ENCODE measurements around the gene MSRB3. TPM values are rescaled to one million over a fixed set of nuclear protein-coding genes. Genes with fewer than 3 reads are reported as not detected.
"Not testable (repeated sequence)": the region's sequence is repeated elsewhere in the genome, so short reads cannot be mapped to it uniquely, and the experiment has no call there.

Gene MSRB3
- total RNA-seq, 1 donor from 2014 or later, result 1.1 TPM

DNA sequence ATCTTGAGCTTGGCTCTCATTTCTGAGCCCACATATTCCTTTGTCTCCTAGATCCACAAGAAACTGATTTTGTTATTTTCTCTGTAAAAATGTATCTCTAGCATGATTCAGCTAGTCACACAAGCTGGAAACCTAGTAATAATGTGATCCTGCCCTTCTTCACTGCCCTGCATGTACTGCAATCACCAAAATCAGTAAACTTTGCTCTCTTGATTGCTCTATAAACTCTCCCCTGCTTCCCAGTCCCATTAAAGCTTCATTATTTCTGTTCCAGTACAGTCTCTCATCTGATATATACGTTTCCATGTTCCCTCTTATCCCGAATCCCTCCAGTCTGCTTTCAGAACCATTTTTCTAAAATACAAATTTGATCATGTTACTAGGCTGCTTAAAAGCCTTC lies 166.5 kb downstream of the MSRB3 start:
- no peak overlapping the region for H3K27ac Mint-ChIP-seq
- TF ChIP-seq, protein P1, sequence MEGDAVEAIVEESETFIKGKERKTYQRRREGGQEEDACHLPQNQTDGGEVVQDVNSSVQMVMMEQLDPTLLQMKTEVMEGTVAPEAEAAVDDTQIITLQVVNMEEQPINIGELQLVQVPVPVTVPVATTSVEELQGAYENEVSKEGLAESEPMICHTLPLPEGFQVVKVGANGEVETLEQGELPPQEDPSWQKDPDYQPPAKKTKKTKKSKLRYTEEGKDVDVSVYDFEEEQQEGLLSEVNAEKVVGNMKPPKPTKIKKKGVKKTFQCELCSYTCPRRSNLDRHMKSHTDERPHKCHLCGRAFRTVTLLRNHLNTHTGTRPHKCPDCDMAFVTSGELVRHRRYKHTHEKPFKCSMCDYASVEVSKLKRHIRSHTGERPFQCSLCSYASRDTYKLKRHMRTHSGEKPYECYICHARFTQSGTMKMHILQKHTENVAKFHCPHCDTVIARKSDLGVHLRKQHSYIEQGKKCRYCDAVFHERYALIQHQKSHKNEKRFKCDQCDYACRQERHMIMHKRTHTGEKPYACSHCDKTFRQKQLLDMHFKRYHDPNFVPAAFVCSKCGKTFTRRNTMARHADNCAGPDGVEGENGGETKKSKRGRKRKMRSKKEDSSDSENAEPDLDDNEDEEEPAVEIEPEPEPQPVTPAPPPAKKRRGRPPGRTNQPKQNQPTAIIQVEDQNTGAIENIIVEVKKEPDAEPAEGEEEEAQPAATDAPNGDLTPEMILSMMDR (IDR thresholded peaks at IDR 0.05; ENCODE audit: unreplicated experiment), result no peak
- DNase-seq (ENCODE audit: low spot score, unreplicated experiment), result no peak
- no peaks in the 10 kb centered on the region for H3K27me3 Mint-ChIP-seq
- no peaks in the 10 kb centered on the region for H3K4me1 Mint-ChIP-seq (ENCODE audit: low read depth)
- H3K4me3 Mint-ChIP-seq (ENCODE audit: low read depth), result no peak overlapping the region
- no peaks in the 10 kb centered on the region for H3K9me3 Mint-ChIP-seq (ENCODE audit: low read depth)
- H3K36me3 Mint-ChIP-seq (ENCODE audit: insufficient read depth), result no peaks in the 10 kb centered on the region

DNA sequence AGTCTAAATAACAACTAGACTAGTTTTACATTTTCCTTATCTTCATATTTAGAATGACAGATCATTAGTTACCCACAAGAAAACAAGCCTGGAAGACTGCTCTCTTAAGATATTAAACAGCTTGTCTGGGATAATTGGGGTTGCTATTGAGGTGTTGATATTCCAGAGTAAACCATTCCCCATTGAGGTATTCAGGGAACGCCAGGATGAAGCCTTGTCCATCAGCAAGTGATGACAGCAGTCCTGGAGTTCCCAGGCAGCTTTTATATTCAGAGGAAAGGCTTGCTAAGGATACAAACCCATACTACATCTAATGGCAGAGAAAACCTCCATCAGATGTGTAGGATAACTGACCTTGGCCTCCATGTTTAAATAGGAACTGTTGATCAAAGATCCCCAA lies 168.4 kb downstream of the MSRB3 start:
- Mint-ChIP-seq H3K4me3 (ENCODE audit: low read depth) (no peak overlapping the region), H3K36me3 (ENCODE audit: insufficient read depth) (no peaks in the 10 kb centered on the region), H3K27me3 (peaks cover 4% of the 10 kb centered on the region), H3K9me3 (ENCODE audit: low read depth) (no peaks in the 10 kb centered on the region), H3K27ac (no peak overlapping the region), H3K4me1 (ENCODE audit: low read depth) (peaks cover 3% of the 10 kb centered on the region)
- TF ChIP-seq, protein P1 (IDR thresholded peaks at IDR 0.05; ENCODE audit: unreplicated experiment), result no peak
- DNase-seq (ENCODE audit: low spot score, unreplicated experiment), result no peak

DNA sequence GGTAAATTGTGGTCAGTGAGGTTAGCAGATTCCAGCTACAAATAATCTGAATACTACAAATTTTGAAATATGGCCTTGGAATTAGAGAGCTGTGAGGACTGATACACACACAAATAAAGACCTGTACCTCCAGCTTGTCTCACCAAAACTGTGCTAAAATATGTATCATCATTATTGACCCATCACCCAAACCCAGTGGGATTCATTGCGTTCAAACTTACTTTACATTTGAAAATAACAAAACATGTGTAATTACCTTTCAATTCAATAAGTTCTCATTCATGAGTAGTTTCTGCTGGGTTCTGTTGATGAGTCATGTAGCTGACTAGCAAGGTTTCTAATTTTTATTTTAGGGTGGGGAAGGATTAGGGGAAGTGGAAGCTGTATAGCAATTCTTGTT lies 170.9 kb downstream of the MSRB3 start:
- TF ChIP-seq, protein P1 (IDR thresholded peaks at IDR 0.05; ENCODE audit: unreplicated experiment), result no peak
- H3K4me1 Mint-ChIP-seq (ENCODE audit: low read depth), result peaks cover 3% of the 10 kb centered on the region
- no peak overlapping the region for H3K4me3 Mint-ChIP-seq (ENCODE audit: low read depth)
- DNase-seq (ENCODE audit: low spot score, unreplicated experiment), result no peak
- no peaks in the 10 kb centered on the region for H3K9me3 Mint-ChIP-seq (ENCODE audit: low read depth)
- H3K27ac Mint-ChIP-seq, result no peak overlapping the region
- no peaks in the 10 kb centered on the region for H3K36me3 Mint-ChIP-seq (ENCODE audit: insufficient read depth)
- H3K27me3 Mint-ChIP-seq, result peaks cover 4% of the 10 kb centered on the region

GRCh38 chr12:65450625-65451024 lies 172.1 kb downstream of the MSRB3 start:
- no peak for DNase-seq (ENCODE audit: low spot score, unreplicated experiment)
- Mint-ChIP-seq H3K4me1 (ENCODE audit: low read depth) (peaks cover 3% of the 10 kb centered on the region), H3K27me3 (peaks cover 4% of the 10 kb centered on the region), H3K36me3 (ENCODE audit: insufficient read depth) (no peaks in the 10 kb centered on the region), H3K4me3 (ENCODE audit: low read depth) (no peak overlapping the region), H3K9me3 (ENCODE audit: low read depth) (no peaks in the 10 kb centered on the region), H3K27ac (no peak overlapping the region)
- TF ChIP-seq, protein P1 (IDR thresholded peaks at IDR 0.05; ENCODE audit: unreplicated experiment), result no peak

DNA sequence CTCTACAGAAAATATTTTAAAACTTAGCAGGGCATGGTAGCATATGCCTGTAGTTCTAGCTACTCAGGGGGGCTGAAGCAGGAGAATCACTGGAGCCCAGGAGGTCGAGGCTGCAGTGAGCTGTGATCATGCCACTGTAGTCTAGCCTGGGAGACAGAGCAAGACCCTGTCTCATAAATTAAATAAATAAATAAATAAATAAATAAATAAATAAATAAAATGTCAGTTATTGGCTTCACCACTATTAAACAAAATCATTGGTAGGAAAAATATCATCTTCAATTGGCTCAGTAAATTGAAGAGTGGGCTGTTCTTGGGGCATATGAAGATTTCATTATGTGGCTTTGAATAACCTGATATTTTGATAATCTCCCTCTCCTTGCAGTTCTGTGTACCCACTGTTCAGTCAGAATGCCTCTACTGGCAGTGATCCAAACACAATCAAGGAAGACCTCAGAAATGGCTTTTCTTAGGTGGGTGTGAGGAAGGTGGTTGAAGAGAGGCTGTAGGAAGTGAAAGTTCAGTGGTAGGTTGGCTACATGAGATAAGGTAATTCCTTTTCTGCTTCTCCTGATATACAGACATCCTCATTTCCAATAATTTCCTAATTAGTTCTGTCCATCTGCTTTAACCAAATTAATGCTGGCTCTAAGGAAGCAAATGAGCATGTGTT lies 175.8 kb downstream of the MSRB3 start:
- Mint-ChIP-seq H3K27me3 (peaks cover 4% of the 10 kb centered on the region), H3K36me3 (ENCODE audit: insufficient read depth) (no peaks in the 10 kb centered on the region), H3K27ac (no peak overlapping the region), H3K4me1 (ENCODE audit: low read depth) (peaks cover 3% of the 10 kb centered on the region), H3K4me3 (ENCODE audit: low read depth) (no peak overlapping the region), H3K9me3 (ENCODE audit: low read depth) (no peaks in the 10 kb centered on the region)
- no peak for DNase-seq (ENCODE audit: low spot score, unreplicated experiment)
- TF ChIP-seq, protein P1 (IDR thresholded peaks at IDR 0.05; ENCODE audit: unreplicated experiment), result no peak

GRCh38 chr12:65457341-65457740 lies 178.9 kb downstream of the MSRB3 start:
- H3K4me3 Mint-ChIP-seq (ENCODE audit: low read depth); H3K27me3 Mint-ChIP-seq; DNase-seq (ENCODE audit: low spot score, unreplicated experiment); H3K4me1 Mint-ChIP-seq (ENCODE audit: low read depth); H3K9me3 Mint-ChIP-seq (ENCODE audit: low read depth); H3K27ac Mint-ChIP-seq; H3K36me3 Mint-ChIP-seq (ENCODE audit: insufficient read depth): not testable (repeated sequence)
